SKM-1 treated with dmso at 0.1 percent for 144 hours (cell line): ENCODE data around the gene NOS3.

Experiments
- DNase-seq: peaks from one replicate; lab custom pipeline; 2025; ENCODE audit not compliant: unreplicated experiment; lab: John Stamatoyannopoulos, UW

Gene NOS3

DNA sequence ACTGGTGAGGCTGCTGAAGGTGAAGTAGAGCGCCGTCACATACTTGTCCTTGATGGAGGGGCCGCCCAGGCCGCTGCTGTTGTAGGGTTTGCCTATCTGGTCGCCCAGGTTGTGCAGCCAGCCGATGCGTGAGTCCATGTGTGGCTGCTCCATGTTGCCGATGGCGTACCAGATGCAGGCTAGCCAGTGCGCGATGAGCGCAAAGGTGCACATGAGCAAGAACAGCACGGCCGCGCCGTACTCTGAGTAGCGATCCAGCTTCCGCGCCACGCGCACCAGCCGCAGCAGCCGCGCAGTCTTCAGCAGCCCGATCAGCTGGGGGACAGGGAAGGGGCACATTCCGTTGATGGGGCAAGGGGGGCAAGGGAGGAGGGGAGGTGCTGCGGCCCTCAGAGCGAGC, 39.3 kb upstream of the NOS3 start:
- DNase-seq, result no peak

DNA sequence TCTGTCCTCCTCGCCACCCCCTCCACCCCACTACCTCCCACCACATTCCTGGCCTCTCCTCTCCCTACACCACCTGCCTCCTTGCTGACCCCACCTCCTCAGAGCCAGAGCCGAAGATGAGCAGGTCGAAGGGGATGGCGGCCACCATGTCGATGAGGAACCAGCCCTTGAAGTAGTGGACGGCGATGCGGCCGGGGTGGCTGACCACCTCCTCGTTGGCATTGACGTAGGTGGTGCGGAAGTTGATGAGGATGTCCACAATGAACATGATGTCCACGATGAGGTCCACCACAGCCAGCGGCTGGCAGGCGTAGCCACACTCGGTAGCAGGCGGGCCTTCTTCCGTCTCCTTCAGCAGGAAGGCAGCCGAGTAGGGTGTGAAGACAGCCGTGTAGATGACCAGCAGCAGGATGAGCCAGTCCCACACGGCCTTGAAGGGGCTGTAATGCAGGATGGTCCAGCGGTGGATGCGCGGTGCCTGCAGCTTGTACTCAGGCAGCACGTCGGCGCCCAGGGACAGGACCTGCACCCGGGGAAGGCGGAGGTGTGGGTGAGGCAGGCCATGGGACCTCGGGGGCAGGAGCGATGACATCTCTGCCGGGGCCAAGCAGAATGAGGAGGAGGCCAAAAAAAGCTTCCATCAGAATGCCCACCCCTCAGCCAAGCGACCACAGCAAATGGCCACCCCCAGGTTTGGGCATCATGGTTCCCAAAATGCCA, 38.3 kb upstream of the NOS3 start:
- DNase-seq, result no peak

DNA sequence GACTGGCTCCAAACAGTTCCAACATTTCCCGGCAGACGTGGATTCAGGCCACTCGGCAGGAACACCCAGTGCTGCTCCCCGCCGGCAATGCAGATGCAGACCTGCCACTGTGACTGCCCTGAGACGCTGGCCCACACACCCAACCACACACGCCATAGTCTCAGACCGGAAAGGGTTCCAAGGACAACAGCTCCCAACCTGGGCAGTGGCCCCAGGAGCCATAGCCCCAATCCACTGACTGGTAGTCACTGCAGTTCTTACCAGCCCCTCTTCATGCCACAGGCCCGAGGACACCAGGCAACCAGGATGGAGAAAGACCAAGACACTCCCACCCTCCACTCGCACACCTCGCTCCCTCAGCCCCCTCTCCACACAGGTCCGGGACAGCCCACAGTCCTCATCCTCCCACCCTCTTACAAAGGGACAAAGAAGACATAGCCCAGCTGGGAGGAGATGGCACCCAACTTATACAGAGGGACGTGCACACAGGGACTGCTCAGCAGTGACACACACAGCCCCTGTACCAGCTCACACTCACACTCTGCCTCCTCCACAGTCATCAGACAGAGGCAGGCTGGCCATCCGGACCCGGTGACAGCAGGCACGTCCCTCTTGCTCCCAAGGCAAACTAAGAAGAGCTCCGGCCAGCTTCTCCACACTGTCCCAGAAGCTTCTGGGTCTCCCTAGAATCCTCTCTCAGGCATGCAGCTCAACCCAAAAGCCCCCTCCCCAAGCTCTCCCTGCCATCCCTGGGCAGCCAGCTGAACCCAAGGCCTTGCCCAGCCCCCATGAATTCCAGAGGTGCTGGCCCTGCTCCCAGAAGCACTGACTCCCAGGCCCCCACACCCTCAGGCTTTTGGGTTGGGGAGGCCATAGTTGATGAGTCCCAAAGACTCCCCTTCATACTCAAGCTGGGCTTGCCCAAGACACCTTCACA, 37.5 kb upstream of the NOS3 start:
- no peak for DNase-seq

DNA sequence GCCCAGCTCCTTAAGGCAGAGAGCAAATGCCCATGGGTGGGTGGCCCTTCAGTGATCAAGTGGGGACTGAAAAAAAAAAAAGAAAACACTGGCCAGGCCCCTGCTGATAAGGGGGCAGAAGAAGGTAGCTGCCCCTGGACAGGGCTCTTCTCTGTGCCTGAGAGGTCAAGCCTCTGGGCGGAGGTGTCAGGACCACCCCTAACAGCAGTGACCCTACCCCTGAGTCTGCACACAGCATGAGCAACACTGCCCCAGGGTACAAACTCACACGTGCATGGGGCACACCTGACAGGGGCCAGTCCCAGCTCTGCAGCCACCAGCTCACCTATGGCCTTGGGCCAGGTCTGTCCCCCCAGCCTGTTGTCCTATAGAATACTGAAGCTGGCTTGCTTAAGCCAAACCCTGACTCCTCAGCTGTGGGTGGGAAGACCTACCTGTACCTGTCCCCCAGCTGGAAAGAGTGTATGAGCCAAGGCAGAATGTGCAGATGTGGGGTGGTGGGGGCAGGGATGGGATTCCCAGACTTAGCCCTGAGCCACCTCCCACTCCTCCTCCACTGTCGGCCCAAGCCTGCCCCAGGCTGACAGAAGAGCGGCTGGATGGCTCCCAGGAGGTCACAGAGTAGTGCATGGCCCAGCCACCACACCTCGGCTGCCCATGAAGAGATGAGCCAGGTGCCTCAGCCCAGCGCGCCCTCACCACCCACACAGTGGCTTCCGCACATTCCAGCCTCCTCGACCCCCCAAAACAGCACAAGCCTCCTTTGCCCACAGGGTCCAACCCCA, 36.4 kb upstream of the NOS3 start:
- no peak for DNase-seq

DNA sequence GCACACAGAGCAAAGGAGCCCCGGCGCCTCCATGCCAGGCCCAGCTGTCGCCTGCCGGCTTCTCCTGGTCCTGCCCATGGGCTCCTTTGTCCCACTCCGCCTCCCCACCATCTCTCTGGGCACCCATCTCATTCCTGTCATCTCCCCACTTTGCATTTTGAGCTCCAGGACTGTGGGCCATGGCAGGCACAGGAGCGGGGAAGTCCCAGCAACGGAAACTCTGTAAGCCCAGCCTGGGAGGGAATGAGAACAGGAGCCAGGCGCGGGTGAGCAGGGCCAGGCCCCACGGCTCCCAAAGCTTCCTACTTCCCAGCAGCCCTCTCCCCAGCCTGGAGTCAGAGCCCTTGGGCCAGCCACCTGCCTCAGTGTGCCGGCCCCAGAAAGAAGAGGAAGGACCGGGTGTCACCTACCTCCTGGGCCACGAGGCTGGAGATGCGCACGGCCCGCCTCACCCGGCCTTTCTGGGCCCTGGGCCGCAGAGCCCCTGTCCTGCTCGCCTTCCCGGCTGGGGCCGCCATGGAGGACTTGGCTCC, 35.8 kb upstream of the NOS3 start:
- no peak for DNase-seq

DNA sequence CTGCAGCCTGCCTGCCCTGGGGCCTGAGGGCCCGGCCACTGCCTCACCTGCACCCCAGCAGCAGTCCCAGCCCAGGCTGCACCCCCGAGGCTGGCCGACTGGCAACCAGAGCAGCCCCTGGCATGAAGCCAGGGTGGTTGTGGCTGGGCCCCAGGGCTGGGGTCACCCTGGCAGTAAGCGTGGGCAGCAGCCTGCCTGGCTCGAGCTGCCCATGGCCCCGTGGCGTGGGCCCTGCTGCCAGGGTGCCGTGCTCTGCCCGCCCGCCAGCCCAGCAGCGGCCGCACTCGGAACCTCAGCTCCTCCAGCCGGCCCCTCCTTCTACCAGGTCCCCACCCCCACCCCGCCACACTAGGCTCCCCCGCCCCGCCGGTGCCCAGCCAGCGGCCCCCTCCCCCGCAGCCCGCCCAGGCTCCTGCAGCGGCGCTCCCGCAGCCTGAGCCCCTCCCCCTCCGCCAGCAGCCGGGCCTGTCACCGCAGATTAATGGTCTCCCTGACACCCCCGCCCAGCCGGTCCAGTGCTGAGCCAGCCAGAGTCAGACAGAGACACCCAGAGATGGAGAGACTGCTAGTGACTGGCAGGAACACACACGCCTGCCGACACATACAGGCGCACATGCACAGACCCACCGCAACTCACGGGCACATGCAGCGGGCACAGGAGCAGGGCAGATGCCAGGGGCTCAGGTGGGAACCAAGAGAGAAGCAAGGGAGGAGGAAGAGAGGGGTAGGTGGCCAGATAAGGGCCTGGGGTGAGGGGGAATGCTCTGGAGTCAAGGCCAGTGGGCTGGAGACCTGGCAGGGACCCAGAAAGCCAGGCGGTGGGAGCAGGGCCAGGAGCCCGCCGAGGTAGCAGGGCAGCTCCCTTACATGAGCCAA, 35.1 kb upstream of the NOS3 start:
- no peak for DNase-seq

DNA sequence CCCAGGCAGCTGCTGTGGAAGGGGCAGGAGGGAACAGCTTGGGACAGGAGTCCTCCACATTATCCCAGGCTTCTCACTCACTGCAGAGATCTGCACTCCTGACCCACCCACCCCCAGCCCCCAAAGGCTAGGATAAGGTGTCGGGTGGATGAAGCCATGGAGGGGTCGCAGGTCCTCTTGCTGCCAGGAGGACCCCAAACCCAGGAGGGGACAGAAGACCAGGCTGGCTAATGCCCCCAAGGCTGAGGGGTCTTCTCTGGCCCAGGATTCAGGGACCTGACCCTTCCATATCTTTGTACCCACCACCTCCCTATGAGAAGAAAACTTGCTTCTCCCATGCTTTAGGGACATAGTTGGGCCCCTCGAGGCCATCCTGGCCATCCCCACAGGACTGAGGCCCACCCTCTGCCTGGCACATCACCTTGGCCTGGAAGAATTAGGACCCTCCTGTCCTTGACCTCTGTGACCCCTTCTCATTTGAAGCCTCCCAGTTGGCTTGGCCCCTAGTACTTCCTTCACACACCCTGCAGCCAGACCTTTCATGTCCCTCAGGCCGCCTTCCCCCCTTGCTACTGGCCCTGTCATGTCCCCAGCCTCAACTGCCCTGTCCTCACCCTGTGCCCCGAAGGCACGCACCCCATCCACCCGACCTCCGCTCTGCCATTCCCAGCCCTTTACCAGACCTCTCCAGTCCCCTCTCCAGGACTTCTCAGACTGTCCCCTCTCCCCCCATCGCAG, 34.3 kb upstream of the NOS3 start:
- DNase-seq, result no peak

DNA sequence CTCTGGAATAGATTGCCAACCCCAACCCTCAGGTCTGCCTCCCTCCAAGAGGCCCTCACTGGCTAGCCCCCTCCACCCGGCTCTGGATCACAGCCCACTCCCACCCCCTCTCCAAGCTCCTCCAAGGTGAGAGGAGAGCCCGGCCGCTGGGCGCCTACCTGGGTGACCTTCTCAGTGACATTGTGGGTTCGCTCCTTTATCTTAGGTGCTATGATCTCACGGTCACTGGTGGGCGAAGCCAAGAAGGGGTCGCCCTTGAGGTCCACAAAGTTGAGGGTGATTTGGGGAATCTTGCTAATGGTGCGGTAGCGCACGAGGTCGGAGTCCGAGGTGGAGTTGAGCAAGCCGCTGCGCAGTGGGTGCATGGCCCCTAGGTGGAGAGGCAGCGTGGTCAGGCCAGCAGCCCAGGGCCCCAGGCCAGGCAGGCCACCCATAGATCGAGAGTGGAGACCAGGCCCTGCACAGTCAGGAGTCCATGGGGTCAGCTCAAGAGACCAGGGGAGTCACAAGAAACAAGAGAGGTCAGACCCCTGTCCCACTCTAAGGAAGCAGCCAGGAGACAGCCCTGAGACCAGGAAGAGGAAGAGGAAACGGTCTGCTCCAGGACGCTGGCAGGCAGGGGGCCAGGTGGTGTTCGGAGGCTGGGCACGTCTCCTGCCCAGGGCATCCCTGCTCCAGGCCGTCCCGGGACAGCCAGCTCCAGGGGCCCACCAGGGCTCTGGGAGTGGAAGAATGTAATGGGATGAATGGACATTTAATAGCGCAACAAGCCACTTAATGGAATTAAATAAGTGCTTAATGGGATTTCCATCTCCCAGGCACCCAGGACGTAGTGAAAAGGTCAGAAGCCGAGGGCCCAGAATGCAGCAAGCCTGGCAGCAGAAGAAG, 33.4 kb upstream of the NOS3 start:
- no peak for DNase-seq

DNA sequence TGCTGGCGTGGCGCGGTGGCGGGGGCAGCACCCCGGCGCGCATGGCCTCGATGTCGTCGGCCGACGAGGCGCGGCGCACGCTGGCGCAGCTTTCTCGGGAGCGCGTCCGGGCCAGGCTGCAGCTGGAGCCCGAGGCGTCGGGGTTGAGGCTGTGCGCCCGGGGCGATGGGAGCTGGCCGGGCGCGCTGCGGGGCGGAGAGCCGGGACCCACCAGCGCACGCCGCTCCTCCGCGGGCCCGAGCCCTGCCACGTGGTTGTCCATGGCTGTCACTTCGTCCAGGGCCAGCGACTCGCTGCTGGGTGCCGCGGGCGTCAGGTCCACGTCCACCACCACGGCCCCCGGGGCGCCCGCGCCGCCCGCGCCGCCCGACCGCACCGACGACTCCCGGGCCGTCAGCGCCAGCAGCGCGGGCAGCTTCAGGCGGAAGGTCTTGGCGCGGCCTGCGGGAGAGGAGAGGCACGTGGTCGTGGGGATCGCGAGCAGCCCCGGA, 32.7 kb upstream of the NOS3 start:
- DNase-seq, result no peak

DNA sequence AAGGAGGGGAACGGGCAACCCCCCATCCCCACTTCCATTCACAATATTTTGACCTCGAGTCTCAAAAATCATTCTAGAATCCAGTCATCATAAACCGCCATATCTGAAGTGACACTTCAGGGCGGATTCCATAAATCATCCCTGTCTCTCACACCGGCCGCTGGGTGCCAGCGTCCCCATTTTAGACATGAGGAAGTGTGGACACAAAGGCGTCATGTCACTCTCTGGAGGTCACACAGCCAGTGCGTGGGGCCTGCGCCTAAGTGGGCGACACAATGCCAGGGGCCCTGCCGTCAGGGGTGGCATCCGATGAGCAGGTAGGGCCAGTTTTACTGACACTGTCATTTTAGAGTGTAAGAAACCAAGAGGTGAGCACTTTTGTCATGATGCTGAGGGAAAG, 32.2 kb upstream of the NOS3 start:
- DNase-seq, result no peak

DNA sequence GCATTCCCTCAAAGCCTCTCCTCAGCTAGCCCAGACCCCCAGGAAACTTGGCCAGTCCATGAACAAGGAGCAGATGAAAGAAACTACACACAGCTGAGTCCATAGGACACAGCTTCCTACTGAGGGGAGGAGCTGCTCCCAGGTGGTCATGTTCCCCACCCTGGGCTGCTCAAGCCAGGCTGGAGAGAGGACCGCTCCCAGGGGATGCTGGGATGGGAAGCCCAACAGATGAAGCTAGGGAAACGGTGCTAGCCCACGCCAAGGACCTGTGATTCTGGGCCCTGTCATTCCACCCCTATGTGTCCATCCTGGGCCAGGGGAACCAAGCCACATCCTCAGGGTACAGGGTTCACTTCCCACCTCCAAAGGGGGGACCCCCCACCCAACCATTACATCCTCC, 31.7 kb upstream of the NOS3 start:
- DNase-seq, result no peak

DNA sequence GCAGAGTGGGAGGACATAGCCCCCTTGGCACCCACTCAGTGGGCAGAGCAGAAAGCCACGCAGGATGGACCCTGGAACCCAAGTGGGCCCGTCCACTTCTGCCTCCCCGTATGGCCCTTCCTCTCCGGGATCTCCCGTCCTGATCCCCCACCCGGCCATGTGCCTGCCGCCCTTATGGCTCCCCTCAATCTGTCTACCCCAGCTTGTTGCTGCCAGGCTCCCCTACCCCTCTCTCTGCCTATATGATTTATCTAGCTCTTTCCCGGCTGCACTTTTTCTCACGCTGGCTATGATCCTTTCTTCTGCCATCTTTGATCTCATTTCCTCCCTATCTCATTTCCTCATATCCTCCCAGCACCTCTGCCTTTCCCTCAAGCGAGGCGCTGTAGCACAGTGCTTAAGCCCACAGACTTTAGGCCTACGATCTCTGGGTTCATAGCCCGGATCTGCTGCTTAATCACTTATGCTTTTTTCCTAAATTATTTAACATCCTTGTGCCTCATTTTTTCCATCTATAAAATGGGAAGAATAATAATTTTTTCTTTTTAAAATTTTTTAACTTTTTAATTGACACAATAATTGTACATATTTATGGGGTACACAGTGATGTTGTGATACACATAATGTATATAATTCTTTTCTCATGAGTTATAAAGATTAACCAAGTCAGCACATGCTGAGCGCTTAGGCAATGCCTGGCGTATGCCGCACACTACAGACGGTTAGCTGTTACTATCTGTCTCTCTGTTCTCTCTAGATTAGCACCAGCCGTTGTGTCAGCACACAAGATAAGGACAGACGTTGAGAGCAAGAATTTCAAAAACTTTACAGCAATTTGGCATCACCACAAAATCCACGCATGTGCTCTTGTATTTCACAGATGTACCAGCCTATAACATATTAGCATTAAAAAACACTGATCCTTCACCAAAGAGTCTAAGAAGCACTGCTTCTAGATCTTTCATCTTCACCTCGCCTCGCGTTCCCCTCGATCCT, 30.8 kb upstream of the NOS3 start:
- DNase-seq, result no peak

DNA sequence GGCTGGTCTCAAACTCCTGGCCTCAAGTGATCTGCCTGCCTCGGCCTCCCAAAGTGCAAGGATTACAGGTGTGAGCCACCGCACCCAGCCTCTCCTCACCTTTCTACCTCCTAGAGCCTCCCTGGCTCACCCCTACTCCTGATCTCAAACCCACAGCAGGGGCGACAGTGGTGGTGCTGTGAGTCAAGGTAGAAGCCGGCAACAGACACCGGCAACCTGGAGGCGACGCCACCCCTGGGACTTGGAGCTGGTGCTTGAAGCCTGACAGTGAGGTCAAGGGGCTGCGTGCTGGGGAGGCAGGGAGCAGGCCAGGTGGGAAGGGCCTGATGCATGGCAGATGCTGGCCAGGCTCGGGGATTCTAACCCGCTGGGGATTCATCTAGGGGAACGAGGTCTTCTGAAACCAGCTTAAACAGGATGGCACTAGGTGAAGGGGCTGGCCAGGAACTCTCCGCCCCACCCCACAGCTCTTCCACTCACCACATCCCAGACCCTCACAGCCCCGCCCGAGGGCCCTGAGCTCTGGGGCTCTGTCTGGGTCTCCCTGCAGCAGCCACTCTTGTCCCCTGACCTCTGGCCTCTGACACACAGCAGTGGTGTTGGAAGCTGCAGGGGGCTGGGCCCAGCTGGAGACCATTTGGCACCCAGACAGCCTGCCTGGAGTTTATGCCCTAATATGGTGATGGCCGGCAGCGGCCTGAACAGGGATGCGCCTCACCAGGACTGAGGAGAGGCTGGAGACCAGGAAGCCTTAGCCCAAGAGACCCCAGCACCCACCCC, 29.1 kb upstream of the NOS3 start:
- DNase-seq, result no peak

DNA sequence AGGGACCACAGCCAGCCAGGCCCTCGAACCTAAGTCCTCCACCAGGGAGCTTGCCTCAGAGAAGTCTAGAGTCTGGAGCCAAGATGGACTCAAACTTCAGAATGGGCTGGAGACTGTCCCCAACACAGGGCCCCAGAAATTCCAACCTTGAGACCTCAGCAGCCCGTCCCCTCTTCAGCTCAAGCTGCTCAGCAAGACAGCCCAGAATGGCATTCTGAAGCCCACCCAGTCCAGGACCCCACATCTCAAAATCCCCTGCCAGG, 28.6 kb upstream of the NOS3 start:
- no peak for DNase-seq

DNA sequence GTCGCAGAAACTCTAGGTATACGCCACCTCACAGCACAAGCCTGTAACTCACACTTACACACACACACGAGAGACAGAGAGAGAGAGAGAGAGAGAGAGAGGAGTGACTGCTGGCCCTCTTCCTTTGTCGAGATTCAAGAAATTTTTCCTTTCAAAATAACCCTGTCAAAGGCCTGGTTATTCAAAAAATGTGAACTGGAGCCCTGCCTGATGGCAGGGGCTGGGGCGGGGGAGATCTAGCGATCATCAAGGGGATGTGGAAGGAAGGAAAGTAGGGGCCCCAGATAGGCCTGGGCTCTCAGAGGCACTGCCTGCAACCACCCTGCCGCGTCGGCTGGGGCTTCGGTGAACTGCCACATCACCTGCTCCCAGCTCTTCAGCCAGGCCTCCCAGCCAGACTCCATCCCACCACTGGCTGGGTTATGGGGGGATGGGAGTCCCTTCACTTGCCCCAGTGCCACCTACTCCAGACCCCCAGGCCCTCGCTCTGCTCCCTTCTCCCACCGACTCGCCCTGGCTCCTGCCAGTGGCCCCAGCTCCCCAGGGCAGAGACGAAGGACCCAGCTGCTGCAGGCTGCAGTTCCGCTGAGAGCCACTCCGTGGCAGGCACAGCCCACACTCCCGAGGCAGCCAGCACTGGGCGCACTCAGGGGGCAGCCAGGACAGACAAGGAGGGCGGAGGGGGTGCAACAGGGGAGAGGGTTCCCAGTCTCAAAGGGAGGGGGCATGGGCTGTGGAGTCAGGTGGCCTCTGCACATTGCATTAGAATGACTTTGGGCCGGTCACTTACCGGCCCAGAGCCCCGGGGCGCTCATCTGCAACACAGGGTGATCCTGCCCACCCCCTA, 28.0 kb upstream of the NOS3 start:
- no peak for DNase-seq
